Bronchus fibroblast of lung (primary cell): Measurements from ENCODE around the gene HNRNPC. TPM values are rescaled to one million over a fixed set of nuclear protein-coding genes. Genes with fewer than 3 reads are reported as not detected.

Source experiments
- total RNA-seq: library from RNA; depleted of rRNA; stranded (reverse); fragments of >200 nt; gene quantifications from 2 replicates; pipeline ENCODE4 v1.2.3, GENCODE V29; 2015

The HNRNPC gene
- total RNA-seq: 933 and 937 TPM in 2 replicates

GRCh38 chr14:21269252-21270046, at the start of gene HNRNPC:
Gene HNRNPC, minus strand, starts transcription at chr14:21269442. Its CDS starts 35,249 bp downstream, at chr14:21234193.

DNA sequence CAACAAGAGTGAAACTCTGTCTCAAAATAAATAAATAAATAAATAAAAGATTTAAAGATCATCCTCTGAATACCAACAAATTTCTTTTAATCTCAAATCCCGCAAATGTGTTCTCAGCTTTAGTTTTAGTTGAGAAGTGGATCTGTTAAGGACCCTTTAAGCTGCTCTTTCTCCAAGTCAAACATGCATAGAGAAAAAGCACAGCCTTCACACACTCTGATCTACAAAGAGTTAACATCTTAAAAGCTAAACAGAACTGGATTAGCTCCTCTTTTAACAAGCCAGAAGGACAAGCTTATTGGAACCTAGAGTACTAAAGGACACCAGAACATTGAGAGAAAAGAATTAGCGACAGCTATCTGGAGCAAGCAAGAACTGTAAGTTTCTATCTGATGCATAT, 10.5 kb upstream of the HNRNPC start, which contains the start of gene RPGRIP1:
TSS of gene RPGRIP1 (plus strand) at position 301 of the 400 bp plus-strand sequence. CDS start 7,894 bp downstream, outside the sequence.

Other genes starting within 250 kb of the HNRNPC start
- gene NDRG2, start 244.4 kb downstream of the HNRNPC start, total RNA-seq: 1.3 and 1.5 TPM in 2 replicates
- not detected in 2 replicates for gene TPPP2, start 239.2 kb downstream of the HNRNPC start, total RNA-seq
- not detected in 2 replicates for gene RNASE13, start 234.6 kb downstream of the HNRNPC start, total RNA-seq
- not detected in 2 replicates for gene RNASE7, start 227.1 kb downstream of the HNRNPC start, total RNA-seq
- gene RNASE8, start 211.6 kb downstream of the HNRNPC start, total RNA-seq: not detected in 2 replicates
- gene ARHGEF40, start 199.1 kb downstream of the HNRNPC start, total RNA-seq: 28.2 and 31.1 TPM in 2 replicates
- 2.2 and 3.0 TPM in 2 replicates for gene ZNF219, start 170.8 kb downstream of the HNRNPC start, total RNA-seq
- gene TMEM253, start 168.4 kb downstream of the HNRNPC start, total RNA-seq: not detected in 2 replicates
- gene OR5AU1, start 113.4 kb downstream of the HNRNPC start, total RNA-seq: not detected in 2 replicates
- not detected in 2 replicates for gene RPGRIP1, start 10.6 kb upstream of the HNRNPC start, total RNA-seq
- 63.6 and 68.6 TPM in 2 replicates for gene SUPT16H, start 114.6 kb upstream of the HNRNPC start, total RNA-seq
- gene CHD8, start 186.7 kb upstream of the HNRNPC start, total RNA-seq: 33.3 and 35.8 TPM in 2 replicates
- 13.2 and 16.3 TPM in 2 replicates for gene RAB2B, start 207.5 kb upstream of the HNRNPC start, total RNA-seq
- 23.5 and 28.6 TPM in 2 replicates for gene TOX4, start 207.8 kb upstream of the HNRNPC start, total RNA-seq
- gene METTL3, start 241.9 kb upstream of the HNRNPC start, total RNA-seq: 42.4 and 46.7 TPM in 2 replicates